ENCODE results near the gene TM4SF20.
"Not testable (repeated sequence)": the region's sequence is repeated elsewhere in the genome, so short reads cannot be mapped to it uniquely, and the experiment has no call there.

Gene TM4SF20

GRCh38 chr2:227398684-227399670, 19.9 kb upstream of the TM4SF20 start:
- DNase-seq (ENCODE audit: low read depth, low spot score): no peak

DNA sequence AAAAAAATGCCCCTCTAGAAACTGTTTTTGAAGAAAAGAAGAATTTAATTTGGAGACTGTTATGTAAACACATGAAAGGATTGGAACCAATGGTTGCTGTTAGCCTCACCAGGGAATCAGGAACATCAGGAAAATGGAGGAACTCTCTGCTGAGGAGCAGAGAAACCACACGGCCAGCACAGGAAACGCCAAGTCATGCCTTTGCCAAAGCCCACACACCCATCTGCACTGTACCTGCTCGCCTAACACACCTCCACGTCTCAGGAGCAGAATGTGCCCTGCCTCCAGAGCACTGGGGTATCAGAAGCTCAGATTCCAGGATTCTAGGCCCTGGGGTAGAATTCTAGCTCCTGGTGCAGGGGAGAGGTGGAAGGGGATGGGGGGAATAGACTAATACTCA, 18.5 kb upstream of the TM4SF20 start:
- no peak for DNase-seq (ENCODE audit: low read depth, low spot score)

DNA sequence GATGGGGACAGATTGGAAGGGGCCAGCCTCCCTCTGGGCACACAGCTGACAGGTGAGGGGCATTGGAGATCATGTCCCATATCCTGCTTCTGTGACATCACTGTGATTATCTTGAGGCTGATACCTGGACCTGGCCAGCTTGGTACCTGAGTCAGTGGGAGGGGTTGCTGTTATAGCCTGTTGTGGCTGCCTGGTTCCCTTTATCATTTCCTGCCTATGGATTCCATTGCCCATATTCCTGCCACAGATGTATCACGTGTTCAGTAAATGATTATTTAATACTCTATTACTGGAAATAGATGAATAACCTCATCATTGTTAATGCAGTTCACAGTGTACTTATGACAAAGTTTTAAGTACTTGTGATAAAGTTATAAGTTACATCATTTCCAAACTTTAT, 16.4 kb upstream of the TM4SF20 start:
- DNase-seq (ENCODE audit: low read depth, low spot score): no peak

DNA sequence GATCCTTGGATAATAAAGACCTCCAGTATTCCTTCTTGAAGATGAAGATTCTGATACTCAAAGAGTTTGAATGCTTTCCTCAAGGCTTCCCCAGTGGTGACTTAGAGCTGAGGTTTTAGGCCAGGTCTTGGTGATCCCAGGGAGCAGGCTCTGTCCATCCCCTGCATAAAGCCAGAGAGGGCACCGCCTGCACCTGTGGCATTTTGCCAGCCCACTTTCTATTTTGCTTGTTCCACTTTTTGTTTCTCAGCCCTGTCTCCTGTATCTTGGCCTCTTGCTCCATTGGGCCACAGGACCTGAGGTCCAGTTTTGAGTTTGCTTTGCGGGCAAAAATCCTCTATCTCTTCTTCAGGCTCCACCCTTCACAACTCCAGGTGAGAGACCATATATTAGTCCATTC, 15.3 kb upstream of the TM4SF20 start:
- DNase-seq (ENCODE audit: low read depth, low spot score): no peak

DNA sequence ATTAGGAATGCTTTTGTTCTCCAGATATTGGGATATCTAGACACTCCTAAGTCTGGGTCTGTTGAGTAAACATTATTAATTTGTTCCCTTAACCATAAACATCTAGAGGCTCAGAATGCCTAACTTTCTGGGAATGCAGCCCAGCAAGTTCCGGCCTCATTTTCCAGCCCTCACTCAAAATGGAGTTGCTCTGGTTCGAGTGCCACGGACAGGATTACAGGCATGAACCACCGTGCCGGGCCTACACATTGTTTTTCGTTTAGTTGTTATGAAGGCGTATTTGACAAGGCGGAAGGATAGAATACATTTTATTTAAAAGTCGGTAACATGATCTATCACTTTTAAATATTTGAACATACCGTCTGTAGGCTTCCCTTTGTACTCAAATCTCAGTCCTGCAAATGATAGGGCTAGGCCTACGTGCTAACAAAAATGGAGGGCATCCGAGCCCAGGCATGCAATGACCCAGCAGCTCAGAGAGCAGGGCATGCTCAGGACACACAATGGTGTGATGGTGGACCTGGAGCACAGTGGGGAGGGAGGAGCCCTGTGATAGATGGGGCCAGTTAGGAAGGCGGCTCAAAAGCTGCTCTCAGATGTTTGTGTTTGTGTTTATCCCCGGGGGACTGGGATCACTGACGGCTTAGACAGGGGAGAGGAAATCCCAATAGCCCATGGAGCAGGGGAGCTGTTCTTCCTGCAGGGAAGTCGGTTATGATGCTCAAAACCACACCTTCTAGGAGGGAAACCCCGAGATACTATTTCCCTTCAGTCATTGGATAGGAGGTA, 11.6 kb upstream of the TM4SF20 start:
- DNase-seq (ENCODE audit: low read depth, low spot score): no peak

GRCh38 chr2:227389661-227390060, 10.6 kb upstream of the TM4SF20 start:
- no peak for DNase-seq (ENCODE audit: low read depth, low spot score)

DNA sequence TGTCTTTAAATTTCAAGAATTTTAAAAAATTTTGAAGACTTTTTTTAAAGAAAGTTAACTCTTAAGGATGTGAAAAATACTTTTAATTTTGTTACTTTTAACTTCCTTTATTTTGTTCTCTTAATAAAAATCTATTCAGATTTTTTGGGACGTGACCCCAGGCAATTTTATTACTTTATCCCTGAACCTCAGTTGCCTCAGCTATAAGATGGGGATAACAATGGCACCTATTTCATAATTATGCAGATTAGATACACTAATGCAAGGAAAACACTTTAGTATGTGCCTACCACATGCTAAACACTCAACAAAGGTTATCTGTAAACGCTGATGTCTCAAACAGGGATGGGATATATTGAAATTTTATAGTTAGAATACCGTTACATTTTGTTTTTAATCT, 10.1 kb upstream of the TM4SF20 start:
- no peak for DNase-seq (ENCODE audit: low read depth, low spot score)

DNA sequence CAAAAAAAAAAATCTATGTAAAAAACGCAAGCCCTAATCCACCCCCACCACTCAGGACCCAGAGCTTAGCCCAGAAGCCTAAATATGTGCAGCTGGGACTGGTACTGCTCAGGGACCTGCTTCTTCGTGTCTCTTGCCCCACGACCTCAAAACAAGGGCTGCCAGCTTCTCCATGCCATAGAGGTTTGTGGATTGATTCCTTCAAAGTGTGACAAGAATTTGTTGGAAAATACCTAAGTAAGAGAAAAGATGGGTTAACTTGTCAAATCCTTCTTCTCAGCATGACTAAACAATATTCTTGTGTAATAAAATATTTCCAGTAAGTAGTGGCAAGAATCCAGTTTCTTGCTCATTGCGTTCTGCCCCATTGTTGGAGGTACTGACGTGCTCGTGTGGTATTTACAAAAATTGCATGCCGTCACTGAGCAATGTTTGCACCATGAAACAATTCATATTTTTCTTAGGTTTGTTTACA, 9.5 kb upstream of the TM4SF20 start:
- DNase-seq (ENCODE audit: low read depth, low spot score): no peak

GRCh38 chr2:227387583-227387982, 8.5 kb upstream of the TM4SF20 start, which contains the start of gene SCYGR1:
SCYGR1 (minus strand) TSS chr2:227387949; CDS start chr2:227387949, 0 bp downstream.
- not testable (repeated sequence) for DNase-seq (ENCODE audit: low read depth, low spot score)

- no peak for DNase-seq (ENCODE audit: low read depth, low spot score)
These were observed 7.5 kb upstream of the TM4SF20 start for GRCh38 chr2:227386630-227387029.

GRCh38 chr2:227383686-227384085, 4.6 kb upstream of the TM4SF20 start:
- DNase-seq (ENCODE audit: low read depth, low spot score): no peak

DNA sequence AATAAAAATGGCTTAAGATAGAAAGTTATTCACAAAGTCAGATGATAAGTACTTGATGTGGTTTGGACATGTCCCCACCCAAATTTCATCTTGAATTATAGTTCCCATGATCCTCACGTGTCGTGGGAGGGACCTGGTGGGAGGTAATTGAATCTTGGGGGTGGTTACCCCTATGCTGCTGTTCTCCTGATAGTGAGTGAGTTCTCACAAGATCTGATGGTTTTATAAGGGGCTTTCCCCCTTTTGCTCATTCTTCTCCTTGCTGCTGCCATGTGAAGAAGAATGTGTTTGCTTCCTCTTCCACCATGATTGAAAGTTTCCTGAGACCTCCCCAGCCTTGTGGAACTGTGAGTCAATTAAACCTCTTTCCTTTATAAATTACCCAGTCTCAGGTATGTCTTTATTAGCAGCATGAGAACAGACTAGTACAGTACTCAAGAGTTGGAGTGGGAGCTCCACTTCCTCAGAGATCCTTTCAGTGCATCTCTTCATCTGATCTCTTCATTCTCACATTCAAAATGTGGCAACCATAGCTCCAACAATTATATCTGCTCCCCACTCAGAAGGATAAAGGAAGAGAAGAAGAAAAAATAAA, 3.2 kb upstream of the TM4SF20 start:
- DNase-seq (ENCODE audit: low read depth, low spot score): not testable (repeated sequence)

DNA sequence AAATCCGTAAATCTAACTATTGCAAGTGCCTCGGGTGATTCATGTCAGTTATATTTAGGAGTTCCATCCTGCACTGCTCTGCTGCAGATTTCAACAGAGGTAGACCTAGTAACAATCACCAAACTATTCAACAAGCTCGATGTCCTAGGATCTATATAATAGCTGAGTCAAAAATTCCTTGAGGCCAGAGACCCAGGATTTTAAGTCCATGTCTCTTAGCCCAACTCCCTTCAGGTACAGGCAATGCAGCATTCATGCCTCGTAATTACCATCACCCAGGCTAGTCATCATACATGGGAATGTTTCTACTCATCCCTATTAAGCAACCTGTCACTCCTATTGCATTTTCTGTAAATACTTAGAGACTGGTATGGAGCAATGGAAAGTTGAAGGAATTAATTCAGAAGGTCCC, 729 bp downstream of the TM4SF20 start:
- no peak for DNase-seq (ENCODE audit: low read depth, low spot score)

DNA sequence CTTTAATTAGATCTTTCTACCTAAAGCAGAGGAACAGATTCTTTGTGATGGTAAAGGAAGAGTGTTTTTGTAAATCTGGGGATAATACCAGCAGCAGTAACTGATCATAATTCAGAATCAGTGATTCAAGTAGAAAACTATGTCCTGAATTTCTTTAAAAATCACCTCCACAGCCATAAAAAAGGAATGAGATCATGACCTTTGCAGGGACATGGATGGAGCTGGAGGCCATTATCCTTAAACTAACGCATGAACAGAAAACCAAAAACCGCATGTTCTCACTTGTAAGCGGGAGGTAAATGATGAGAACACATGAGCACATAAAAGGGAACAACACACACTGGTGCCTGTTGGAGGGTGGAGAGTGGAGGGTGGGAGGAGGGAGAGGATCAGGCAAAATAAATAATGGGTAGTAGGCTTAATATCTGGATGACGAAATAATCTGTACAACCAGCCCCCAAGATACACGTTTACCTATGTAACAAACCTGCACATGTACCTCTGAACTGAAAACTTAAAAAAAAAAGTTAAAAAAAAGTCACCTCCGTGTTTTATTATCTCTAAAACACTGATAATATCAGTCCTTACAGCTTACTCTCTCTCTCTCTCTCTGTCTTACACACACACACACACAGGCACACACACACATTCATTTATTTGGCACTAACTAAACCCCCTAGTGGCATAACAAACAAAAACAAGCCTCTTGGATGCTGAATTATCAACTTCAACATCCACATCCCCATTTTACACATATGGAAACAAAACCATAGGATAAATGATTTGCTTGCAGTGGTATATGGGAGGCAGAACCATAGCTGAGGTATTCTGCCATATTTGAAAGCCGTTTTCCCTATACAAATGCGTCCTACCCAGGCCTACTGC, 1.4 kb downstream of the TM4SF20 start:
- no peak for DNase-seq (ENCODE audit: low read depth, low spot score)

GRCh38 chr2:227376656-227377396, 2.3 kb downstream of the TM4SF20 start:
- no peak for DNase-seq (ENCODE audit: low read depth, low spot score)

DNA sequence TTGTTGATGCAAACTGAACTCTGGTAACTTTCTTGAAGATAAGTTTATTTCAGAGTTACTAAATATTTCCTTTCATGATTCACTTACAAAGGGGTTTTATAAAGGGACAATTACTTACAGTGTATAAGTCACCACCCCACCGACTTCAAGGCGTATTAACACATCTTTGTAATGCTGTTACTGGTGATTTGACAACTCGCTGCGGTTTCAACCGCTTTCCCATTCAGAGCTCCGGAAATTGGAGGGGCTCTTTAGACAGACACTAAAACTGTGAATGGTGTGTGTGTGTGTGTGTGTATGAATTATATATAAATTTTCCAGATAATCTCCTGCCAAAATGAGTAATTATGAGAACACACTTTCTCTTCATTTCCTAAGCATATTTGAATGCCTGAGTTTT, 4.9 kb downstream of the TM4SF20 start:
- DNase-seq (ENCODE audit: low read depth, low spot score): no peak

DNA sequence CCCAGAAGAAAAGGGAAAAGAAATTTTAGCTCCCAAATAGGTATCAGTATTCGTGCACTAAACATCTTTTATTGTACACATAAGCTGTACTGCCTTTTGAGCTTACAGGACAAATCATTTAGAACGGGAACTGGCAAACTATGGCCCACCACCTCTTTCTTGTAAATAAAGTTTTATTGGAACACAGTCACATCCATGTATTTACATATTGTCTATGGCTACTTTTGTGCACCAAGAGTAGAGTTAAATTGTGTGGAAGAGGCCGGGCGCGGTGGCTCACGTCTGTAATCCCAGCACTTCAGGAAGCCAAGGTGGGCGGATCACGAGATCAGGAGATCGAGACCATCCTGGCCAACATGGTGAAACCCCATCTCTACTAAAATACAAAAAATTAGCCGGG, 5.7 kb downstream of the TM4SF20 start:
- no peak for DNase-seq (ENCODE audit: low read depth, low spot score)

- DNase-seq (ENCODE audit: low read depth, low spot score): no peak
These were observed 8.3 kb downstream of the TM4SF20 start for GRCh38 chr2:227370791-227371312.

DNA sequence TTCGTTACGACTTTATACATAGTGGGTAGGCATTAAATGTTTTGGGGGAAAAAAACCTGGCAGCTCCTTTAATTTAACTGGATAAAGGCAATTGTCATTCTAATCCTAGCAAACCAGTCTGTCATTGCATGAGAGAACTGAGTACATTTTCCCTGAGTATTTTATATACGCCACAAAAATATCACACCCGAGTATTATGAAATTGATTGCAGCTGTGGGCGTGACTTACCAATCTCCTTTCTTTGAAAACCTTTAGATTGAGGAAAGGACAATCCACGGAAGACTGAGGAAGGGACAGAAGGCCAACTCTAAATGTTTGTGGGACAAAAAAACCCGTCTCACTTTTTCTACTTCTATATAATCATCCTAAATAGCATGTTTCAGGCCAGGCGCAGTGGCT, 9.0 kb downstream of the TM4SF20 start:
- no peak for DNase-seq (ENCODE audit: low read depth, low spot score)

- DNase-seq (ENCODE audit: low read depth, low spot score): no peak
These were observed 10.5 kb downstream of the TM4SF20 start for GRCh38 chr2:227368574-227368973.
